Measurements from ENCODE around the gene OAS2. TPM values are rescaled to one million over a fixed set of nuclear protein-coding genes. Genes with fewer than 3 reads are reported as not detected.

OAS2 gene, protein sequence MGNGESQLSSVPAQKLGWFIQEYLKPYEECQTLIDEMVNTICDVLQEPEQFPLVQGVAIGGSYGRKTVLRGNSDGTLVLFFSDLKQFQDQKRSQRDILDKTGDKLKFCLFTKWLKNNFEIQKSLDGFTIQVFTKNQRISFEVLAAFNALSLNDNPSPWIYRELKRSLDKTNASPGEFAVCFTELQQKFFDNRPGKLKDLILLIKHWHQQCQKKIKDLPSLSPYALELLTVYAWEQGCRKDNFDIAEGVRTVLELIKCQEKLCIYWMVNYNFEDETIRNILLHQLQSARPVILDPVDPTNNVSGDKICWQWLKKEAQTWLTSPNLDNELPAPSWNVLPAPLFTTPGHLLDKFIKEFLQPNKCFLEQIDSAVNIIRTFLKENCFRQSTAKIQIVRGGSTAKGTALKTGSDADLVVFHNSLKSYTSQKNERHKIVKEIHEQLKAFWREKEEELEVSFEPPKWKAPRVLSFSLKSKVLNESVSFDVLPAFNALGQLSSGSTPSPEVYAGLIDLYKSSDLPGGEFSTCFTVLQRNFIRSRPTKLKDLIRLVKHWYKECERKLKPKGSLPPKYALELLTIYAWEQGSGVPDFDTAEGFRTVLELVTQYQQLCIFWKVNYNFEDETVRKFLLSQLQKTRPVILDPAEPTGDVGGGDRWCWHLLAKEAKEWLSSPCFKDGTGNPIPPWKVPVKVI
- total RNA-seq: 88.9 and 101 TPM in 2 replicates

DNA sequence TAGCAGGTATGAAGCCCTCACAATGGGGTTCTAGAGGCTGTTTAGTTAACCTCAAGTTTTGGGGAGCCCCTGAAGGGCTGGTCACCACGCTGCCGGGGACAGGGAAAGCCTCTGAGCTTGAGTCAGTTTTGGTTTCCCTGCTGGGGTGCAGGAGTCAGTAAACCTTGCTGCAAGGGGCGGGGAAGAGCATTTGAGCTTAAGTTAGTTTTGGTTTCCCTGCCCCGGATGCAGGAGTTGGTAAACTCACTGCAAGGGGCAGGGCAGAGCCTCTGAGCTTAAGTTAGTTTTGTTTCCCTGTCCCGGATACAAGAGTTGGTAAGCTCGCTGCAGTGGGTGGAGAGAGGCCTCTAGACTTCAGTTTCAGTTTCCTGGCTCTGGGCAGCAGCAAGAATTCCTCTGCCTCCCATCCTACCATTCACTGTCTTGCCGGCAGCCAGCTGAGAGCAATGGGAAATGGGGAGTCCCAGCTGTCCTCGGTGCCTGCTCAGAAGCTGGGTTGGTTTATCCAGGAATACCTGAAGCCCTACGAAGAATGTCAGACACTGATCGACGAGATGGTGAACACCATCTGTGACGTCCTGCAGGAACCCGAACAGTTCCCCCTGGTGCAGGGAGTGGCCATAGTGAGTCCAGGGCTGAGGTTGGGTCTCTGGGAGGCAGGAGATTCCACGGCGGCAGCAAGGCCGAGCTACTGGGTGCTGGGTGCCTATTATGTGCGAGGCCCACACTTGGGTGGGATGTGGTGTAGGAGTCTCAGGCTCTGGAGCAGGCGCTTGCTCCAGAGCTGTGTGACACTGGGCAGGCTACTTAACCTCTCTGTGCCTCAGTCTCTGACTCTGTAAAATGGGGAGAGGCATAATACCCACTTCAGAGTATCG is at the start of gene OAS2:
TSS of gene OAS2 (plus strand) at position 357 of the 878 bp plus-strand sequence. CDS start at position 447, 90 bp downstream.

DNA sequence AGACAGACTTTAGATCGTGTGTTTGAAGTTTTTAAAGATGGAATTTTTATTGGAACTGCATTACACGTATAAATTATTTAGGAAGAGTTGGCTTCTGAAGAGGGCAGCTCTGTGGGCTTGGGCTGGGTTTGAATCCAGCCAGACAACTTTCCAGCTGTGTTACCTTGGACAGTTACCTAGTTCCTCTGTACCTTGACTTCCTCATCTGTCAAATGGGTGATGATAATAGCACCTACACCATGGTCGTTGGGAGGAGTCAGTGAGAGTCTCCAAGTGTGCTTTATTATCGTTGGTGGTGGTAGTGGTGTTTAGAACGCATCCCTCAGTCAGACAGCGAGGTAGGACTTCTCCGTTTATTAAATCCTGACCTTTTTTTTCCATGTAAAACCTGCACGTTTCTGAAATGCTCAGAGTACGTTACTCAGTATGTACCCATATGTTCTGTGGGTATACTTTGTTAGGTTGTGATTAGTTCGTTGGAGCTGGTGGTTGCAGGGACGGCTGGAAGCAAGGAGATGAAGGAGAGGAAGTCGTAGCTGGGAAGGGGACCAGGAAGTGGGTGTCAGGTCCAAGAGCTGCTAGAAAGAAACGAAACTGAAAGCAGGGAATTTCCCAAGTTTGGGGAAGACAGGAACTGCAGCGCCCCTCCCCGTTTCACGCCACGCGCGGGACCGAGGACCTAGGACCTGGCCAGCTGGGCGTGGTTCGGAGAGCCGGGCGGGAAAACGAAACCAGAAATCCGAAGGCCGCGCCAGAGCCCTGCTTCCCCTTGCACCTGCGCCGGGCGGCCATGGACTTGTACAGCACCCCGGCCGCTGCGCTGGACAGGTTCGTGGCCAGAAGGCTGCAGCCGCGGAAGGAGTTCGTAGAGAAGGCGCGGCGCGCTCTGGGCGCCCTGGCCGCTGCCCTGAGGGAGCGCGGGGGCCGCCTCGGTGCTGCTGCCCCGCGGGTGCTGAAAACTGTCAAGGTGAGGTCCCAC is 40.3 kb upstream of the OAS2 start, which contains the start of gene OAS3:
TSS of gene OAS3 (plus strand) at position 734 of the 979 bp plus-strand sequence. CDS start at position 791, 57 bp downstream.

DNA sequence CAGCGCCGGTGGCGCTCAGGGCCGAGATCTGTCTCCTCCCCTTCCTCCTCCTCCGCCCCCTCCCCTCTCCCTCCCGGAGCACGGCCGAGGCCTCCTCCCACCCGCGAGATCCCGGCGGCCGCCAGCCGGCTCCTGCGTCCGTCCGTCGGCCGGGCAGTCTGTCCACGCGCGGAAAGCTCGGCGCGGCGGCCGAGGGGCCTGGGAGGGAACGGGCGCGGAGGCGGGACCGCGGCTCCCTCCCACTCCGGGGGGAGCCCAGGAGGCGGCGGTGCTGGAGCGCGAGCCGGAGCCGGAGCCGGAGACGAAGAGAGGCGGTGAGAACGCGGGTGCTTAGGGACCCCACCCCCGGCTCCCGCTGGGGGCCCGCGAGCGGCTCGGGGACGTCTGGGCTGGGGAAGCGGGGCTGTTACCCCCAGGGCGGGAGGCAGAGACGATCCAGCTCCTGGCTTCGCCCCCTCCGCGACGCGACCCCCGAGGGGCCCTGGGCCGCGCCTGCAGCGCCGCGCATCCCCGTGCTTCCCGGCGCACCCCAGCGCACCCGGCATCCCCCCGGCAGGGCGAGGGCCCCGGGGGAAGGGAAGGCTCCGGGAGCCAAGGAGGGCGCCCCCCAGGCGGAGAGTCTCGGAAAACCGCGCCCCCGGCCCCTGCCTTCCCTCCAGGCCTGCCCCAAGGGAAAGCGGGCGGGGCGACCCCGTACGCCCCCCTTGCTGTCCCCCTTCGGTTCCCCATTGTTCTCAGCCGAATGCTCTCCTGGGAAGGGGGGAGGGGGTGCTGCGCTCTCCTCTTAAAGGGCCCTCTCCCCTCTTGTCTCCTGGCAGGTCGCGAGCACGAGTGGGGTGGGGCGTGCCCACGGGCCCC is 78.5 kb downstream of the OAS2 start, which contains the start of gene DTX1:
TSS of gene DTX1 (plus strand) at position 100 of the 858 bp plus-strand sequence. CDS start 1,463 bp downstream, outside the sequence.

Other genes with a start within 250 kb of the OAS2 start
- not detected in 2 replicates for gene RPH3A, start 186.8 kb upstream of the OAS2 start, total RNA-seq
- 46.4 and 51.1 TPM in 2 replicates for gene OAS1, start 71.6 kb upstream of the OAS2 start, total RNA-seq
- 94.5 and 102 TPM in 2 replicates for gene OAS3, start 40.0 kb upstream of the OAS2 start, total RNA-seq
- gene DTX1, start 78.2 kb downstream of the OAS2 start, total RNA-seq: not detected in 2 replicates
- gene RASAL1, start 157.2 kb downstream of the OAS2 start, total RNA-seq: not detected in 2 replicates
- gene CFAP73, start 171.2 kb downstream of the OAS2 start, total RNA-seq: not detected in 2 replicates
- 83.5 and 87.7 TPM in 2 replicates for gene DDX54, start 207.0 kb downstream of the OAS2 start, total RNA-seq
- gene RITA1, start 207.2 kb downstream of the OAS2 start, total RNA-seq: 32.9 and 48.1 TPM in 2 replicates
- 7.3 and 14.1 TPM in 2 replicates for gene TPCN1, start 242.9 kb downstream of the OAS2 start, total RNA-seq